HG03108 (cell line): ENCODE results near the gene FZD8.
"Not testable (repeated sequence)": the region's sequence is repeated elsewhere in the genome, so short reads cannot be mapped to it uniquely, and the experiment has no call there.

Experiments
- ATAC-seq: cut with Tn5 transposase; IDR thresholded peaks from one replicate; pipeline ENCODE4 v1.9.1; 2021; ENCODE audit warnings: moderate library complexity; ENCODE audit not compliant: unreplicated experiment

The FZD8 gene, protein sequence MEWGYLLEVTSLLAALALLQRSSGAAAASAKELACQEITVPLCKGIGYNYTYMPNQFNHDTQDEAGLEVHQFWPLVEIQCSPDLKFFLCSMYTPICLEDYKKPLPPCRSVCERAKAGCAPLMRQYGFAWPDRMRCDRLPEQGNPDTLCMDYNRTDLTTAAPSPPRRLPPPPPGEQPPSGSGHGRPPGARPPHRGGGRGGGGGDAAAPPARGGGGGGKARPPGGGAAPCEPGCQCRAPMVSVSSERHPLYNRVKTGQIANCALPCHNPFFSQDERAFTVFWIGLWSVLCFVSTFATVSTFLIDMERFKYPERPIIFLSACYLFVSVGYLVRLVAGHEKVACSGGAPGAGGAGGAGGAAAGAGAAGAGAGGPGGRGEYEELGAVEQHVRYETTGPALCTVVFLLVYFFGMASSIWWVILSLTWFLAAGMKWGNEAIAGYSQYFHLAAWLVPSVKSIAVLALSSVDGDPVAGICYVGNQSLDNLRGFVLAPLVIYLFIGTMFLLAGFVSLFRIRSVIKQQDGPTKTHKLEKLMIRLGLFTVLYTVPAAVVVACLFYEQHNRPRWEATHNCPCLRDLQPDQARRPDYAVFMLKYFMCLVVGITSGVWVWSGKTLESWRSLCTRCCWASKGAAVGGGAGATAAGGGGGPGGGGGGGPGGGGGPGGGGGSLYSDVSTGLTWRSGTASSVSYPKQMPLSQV

DNA sequence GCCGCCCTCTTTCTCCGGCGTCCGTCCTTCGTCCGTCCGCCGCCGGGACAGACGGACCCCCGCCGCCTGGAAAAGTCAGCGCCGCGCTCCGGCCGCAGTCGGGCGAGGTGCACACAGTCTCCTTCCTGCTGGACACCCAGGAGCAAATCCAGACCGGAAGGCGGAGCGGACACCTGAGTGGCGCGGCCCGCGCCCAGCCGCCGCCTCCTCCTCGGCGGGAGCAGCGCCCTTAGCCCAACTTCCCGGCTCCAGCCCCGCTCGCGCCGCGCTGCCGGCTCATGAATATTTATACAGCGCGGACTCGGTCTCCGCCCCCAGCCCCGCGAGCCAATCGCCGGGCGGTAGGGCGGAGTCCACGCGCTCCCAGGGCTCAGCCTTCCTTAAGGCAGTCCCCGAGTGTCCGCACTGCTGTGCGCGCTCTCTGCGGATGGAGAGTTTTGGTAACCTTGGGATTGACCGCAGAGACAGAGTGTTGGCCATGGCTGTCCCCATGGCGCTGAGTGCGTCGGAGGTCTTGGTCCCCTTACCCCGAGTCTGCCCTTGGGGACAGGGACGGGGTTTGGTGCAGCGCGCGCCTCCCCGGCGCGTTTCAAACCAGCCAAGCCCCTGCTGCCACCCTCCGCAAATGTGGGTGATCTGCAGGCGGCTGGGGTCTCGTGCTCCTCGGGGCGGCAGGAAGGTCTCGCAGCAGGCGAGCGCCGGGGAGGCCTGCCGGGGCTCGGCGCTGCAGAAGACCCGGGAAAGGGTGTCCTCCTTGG is at the start of gene FZD8:
Gene FZD8, minus strand, starts transcription at position 262 of the 758 bp plus-strand sequence. CDS start 867 bp downstream, outside the sequence.
- peak; percentile 89 for ATAC-seq

DNA sequence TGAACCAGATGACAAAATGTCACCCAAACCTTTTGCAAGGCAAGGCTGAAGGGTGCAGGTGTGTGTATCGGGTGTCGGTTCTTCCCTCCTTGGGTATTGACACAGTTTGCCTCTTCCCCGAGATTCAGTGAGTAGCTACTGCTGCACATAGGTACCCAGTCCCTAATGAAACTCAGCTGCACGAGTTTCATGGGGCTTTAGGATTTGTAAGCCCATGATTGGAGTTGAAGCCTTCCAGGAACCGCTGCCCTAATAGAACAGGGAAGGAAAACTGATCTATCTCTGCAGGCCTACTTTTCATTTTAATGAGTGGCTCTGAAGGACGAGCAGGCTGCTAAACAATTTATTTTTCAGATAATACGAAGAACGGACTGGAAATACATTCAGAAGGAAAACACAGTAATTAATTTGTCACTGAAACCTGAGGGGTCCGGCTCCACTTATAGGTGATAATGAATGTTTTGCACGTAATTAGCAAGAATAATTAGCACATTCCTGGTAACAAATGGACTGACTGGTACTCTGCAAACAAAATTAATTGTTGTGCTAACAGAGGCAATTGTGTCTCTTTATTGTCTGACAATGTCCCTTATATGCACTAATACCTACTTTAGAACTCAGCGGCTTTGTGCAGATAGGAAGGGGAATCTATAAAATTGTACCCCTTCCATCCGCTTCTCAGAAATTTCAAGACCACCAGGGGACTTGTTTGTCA is 49.6 kb upstream of the FZD8 start:
- ATAC-seq = no peak

DNA sequence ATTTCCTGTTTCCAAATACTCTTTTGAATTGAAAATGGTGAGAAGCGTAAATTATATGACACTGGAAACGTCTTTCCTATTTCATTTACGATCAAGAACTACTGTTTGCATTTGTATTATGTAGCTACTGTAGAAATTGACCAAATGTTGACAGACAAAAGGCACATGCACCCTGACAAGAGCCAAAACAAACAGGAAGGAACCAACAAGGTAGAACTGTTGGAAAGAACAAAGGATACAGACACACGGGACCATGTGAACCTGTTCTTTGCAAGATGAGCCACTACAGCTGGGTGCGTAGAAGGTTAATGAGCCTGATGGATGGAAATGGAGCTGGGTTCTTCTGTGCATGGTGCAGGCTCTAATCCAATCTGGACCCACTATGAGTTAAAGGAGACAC is 48.4 kb upstream of the FZD8 start:
- no peak for ATAC-seq

DNA sequence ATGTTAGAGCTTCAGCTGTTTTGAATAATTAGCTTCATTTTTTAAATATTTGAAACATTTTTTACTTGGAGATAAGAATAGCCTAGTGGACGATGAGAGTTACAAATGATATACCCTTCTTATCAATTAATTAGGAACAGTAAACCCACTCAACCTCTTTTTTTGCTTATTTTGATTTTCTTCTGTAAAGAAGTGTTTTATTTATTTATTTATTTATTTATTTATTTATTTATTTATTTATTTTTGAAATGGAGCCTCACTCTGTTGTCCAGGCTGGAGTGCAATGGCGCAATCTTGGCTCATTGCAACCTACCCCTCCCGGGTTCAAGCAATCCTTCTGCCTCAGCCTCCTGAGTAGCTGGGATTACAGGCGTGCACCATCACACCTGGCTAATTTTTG is 43.8 kb upstream of the FZD8 start:
- ATAC-seq = not testable (repeated sequence)

DNA sequence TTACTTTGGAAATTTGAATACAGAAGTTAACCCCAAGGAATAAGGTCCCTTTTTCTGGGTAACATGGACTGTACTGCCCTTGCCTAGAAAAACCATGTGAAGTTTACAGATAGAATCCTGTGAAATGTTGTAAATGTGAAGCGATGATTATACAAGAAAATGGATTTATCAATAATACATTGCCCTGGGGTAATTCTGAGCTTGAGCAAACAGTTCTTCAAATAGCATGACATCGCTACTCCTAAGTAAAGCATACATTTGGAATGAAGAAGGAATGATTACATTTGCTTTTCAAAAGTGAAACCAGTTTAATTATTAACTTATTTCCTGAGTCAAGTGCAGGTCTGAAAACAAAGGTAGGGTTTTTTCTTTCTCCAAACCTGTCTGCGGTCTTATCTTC is 43.3 kb upstream of the FZD8 start:
- no peak for ATAC-seq

DNA sequence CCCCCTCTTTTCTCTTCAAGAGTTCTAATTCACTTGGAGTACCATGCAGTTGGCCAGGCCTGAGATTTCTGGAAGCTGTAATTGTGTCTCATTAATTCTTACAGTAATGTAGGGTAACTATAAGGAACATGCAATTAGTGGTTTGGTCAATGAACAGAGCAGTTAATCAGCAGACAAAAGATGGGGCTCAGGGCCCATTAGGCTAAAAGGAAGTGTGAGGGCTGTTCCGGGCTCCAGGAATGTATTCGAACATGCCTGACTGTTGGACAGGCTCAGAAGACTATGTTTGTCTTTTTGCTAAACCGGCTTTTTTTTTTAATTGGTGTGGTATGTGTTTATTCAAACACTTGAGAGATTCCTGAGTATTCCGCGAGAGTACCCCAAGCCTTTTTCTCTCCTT is 42.5 kb upstream of the FZD8 start:
- no peak for ATAC-seq

DNA sequence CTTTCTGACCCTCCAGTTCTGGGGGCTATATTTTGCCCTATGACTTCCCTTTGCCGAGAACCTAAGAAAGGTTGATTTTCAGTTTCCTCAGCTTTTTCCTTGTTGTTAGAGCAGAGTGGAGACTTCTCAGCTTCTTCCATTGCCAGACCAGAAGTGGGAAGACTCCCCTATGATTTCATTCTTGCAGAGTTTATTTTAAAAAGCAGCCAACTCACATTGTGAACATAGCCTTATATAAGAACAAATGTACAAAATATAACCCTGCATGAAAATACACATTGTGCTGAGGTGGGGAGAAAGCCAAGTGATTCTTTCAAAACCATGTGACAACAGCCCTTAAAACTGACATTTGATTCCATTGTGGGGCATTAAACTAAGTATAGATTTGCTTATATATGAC is 33.8 kb upstream of the FZD8 start:
- ATAC-seq = no peak

DNA sequence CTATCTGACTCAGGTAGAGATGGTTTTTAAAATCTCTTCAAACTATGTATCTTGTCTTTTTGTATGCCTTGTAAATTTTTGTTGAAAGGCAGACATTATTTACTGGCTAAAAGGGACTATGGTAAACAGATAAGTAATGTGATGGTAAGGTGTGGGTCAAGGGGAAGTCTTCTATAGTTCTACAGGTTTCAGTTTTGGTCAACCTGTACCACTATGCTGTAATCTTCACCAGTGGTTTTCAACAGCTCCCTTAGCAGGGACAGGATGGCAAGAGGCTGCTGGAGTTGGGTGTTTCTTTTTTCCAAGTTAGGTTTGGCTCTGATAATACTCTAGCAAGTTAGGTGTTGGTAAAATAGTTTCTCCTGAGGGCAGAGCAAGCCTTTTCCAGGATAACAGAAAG is 32.7 kb upstream of the FZD8 start:
- ATAC-seq = no peak

DNA sequence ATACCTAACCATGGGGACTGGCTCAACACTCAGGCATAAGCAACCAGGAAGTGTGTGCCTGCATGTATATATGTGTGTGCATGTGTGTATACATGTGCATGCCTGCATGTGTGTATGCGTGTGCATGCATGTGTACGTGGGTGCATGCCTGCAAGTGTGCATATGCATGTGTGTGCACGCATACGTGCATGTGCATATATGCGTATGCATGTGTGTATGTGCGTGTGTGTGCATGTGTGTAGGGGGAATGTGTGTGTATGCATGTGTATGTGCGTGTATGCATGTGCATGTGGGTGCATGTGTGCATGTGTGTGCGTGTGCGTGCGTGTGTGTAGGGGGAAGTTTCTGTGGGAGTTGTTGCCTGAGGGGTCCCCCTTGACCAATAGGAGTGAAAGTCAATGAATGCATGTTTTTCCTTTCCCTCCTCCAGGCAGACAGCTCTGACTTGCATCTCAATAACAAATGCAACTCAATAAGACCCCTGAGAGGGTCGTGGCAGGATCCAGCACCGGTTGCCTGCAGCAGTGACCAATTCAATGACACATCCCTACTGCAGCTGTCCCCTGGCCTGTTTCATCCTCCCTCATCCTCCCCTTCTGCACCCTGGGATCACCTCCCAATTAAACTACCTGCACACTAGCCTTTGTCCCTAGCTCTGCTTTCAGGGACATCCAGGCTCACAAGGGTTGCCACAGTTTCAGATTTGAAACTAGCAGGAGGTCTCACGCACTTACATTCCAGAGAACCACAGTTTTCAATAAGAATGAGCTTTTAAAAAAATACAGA is 27.0 kb upstream of the FZD8 start:
- ATAC-seq = no peak

DNA sequence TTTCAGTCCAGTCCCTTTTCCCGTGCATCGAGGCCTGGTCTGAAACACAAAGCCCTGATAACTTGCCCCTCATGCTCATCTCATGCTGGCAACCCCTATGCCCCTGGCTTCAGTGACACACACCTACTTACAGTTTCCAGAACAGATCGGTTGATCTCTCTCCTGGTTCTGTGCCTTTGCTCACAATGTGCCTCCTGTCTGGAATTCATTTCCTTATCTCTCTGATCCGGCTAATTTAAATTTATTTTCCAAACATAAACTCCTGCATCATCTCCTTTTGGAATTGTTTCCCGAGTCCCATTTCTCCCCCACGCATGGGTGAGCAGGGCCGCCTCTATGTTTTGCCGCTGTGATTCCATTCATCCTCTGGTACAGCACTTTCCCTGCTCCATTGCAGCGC is 25.9 kb upstream of the FZD8 start:
- ATAC-seq = no peak

DNA sequence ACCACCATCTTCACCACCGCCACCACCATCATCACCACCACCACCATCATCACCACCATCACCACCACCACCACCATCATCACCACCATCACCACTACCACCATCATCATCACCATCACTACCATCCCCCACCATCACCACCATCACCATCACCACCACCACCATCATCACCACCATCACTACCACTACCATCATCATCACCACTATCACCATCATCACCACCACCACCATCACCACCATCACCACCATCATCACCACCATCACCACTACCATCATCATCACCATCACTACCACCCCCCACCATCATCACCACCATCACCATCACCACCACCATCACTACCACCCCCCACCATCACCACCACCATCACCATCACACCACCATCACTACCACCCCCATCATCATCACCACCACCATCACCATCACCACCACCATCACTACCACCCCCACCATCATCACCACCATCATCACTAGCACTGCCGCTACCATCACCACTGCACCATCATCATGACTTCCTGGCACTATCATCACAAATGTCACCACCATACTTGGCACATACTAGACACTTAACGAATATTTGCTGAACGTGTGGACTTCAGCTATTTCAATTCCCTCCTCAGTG is 25.3 kb upstream of the FZD8 start:
- ATAC-seq = no peak

DNA sequence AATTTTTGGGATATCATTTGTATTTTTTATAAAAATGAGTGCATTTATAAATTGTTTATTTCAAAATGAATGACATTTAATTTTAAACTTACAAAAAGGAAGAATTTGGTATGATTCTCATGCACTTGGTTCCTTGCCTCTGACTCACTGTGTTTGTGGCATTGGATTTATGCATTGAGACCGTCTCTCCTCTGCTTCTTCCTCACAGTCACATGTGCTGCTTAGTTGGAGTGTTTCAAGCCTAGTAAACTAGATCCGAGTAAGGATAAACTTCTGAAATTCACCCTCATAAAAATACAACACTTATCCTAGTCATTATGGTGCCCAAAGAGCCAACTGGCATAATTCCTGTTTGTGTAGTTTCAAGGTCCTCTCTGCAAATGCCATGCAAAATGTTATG is 19.1 kb upstream of the FZD8 start:
- no peak for ATAC-seq

DNA sequence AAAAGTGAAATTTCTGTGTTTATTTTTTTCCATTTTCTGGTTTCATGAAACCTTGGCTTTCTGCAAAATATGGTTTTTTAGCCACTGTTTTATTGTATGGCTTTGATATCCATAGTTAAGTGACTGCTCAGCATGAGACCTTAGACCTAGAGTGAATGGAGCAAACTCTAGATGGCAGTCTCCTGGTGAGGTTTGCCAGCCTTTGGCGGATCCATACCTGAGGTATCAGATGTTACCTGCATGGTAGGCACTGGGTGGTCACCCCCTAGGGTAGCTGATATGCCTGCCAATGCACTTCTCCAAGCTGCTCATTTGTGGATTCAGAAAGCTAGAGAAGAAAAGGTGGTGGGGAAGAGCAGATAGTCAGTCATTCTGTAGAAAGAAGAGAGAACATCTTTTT is 17.4 kb upstream of the FZD8 start:
- no peak for ATAC-seq

DNA sequence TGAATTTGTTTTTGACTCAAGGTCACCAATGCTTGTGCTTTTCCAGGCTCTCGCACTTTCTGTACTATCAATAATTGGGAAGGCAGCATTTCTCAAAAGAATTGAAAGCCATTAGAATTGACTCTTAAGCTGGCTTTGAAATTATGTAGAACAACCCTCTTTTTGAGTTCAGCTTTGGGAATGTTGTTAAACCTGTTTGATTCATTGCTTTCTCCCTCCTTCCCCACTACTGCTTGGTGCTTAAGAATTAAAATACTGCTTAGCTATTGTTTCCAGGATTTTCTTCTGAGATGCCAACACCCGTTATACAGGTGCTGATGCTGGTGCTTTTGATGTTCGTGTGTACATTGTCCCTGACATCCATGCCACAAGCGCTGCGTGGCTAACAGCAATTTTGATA is 15.5 kb upstream of the FZD8 start:
- ATAC-seq = no peak

DNA sequence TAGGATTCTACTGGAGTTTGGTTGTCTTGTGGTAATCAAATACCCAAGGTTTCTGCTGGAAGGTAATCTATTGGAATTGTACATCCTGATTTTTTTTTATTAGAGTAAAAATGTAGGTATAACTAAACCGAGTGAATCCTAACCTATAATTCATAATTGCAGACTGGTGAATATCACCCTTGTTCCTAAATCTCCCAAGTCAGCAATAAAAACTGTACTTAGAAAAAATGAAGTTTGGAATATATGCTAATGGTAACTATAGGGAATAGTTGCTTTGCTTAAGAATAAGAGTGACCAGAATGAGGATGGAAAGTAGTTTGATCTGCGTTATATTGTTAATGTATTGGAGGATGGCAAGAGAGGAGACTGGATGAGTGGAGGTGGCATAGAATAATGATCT is 10.7 kb upstream of the FZD8 start:
- ATAC-seq = no peak

DNA sequence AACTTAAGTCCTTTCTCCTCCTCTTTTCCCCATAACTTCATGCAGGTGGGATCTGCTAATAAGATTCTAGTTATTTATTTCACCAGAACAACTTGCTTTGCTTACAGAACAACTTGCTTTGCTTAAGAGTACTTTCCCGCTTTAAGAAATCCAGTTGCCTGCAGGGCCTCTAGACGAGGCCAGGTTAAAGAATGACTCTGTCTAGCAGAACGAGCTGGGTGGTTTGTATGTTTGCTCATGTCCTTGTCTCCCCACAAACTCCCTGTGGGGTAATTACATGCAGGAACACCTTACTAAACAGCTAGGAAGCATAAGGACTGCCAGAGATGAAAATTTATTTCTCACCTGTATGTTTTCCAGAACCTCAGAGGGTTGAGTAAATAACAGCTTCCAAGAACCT is 8.8 kb upstream of the FZD8 start:
- no peak for ATAC-seq

DNA sequence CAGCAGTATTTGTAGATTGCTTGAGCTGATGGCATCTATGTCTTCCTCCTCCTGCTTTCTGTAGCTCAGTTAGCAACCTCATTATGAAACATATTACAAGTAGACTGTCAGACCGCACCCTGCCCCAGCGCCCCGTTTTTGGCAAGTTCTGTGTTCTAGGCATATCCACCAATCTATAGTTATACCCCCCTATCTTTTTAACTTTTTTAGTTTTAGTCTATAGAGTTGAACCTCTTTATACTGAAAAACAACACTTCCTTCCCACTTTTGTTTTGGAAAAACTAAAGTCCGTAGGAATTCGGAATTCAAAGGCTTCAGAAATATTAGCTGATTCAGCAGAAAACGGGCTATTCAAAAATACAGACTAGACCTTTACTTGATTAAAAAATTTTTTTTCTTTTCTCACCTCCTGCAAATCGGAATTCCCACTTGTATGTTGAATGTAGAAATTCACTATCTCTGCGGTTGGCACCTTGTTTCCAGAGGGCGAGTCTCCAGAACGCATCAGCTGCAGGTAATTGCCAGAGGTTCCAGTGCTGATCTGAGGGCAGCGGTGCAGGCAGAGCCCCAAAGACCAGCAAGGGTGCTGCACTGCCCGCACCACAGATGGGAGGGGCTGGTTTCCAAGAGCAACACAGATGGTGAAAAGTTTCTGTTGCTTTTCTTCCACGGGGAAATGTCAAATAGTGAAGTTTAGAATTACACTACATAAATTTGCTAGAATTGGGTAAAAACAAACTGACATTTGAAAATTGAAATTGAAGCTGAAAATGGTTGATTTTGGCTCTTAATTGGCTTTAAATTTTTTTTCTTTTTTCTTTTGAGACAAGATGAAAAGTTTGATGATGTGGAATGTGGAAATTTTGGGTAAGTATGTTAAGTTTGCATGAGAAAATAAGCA is 2.2 kb upstream of the FZD8 start:
- no peak for ATAC-seq

DNA sequence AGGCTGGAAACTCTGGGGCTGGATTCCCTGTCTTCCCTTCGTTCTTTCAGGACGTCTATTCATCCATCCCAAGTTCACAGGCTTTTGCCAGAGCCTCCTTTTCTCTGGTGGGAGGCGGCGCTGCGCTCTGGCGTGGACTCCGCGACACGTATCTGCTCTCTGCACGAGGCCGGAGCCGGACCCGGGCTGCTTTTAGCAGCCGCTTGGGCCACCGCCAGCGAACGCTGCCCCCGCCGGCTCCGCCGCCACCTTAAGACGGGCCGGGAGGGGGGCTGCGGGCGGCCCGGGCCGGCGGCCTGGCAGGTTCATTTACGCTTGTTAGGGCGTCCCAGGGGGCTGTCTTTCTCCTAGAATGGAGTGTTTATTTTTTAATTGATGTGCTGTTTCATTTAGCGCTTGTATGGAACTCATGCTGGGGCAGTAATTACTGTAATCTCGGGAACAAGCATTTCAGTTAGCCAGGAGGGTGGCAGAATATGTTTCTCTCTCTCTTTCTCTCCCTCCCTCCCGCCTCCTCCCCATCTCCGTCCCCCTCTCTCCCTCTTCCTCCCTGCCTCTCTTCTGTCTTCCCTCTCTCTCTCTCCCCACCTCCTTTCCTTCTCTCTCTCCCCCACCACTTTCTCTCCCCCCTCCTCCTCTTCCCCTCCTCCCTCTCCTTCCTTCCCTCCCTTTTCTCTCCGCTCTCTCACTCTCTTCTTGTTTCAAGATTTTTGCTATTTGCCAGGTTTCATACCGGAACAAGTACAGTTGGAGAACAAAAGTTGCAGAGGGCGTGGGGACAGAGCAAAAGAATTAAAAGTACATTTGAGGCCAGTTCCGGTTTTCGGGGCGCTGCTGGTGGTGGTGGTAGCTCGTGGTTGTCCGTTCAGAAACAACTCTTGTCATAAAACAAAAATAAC is 1.3 kb upstream of the FZD8 start:
- no peak for ATAC-seq
